Loucy (cell line): ENCODE data around the gene CCDC12.

Experiments
- H2AFZ ChIP-seq: fragments of 200-600 bp; sonication (generic); 2 replicates; pipeline ENCODE4 v1.6.0; 2016; ENCODE audit warnings: antibody characterized with exemption, mild to moderate bottlenecking, low read length, moderate library complexity
- H3F3A ChIP-seq: fragments of 200-600 bp; 2 replicates; pipeline ENCODE4 v1.6.0; 2016; ENCODE audit warnings: antibody characterized with exemption, low read depth, mild to moderate bottlenecking
- H3K27me3 ChIP-seq: fragments of 200-600 bp; sonication (generic); 2 replicates; pipeline ENCODE4 v1.6.1; 2014; ENCODE audit warnings: low read length, mild to moderate bottlenecking; ENCODE audit not compliant: insufficient read depth, poor library complexity, severe bottlenecking
- H3K36me3 ChIP-seq: fragments of 200-600 bp; sonication (generic); 2 replicates; pipeline ENCODE4 v1.6.1; 2016; ENCODE audit warnings: low read length; ENCODE audit not compliant: insufficient read depth
- H3K4me1 ChIP-seq: fragments of 200-600 bp; sonication (generic); 2 replicates; pipeline ENCODE4 v1.5.1; 2014; ENCODE audit warnings: low read length, mild to moderate bottlenecking; ENCODE audit not compliant: insufficient read depth, poor library complexity, severe bottlenecking
- H3K4me2 ChIP-seq: fragments of 200-600 bp; sonication (generic); 2 replicates; pipeline ENCODE4 v1.6.0; 2014; ENCODE audit warnings: antibody characterized with exemption, low read length, low read depth, mild to moderate bottlenecking; ENCODE audit not compliant: poor library complexity, severe bottlenecking
- H3K4me3 ChIP-seq: fragments of 200-600 bp; sonication (generic); 2 replicates; pipeline ENCODE4 v1.5.1; 2014; ENCODE audit warnings: low read length, mild to moderate bottlenecking, mixed read lengths; ENCODE audit not compliant: poor library complexity, severe bottlenecking
- H3K79me2 ChIP-seq: fragments of 200-600 bp; sonication (generic); 2 replicates; pipeline ENCODE4 v1.6.1; 2014; ENCODE audit warnings: low read length; ENCODE audit not compliant: insufficient read depth
- H3K9ac ChIP-seq: fragments of 200-600 bp; sonication (generic); 2 replicates; pipeline ENCODE4 v1.6.0; 2014; ENCODE audit warnings: mild to moderate bottlenecking, low read depth, low read length, moderate library complexity; ENCODE audit not compliant: poor library complexity, severe bottlenecking
- H3K9me2 ChIP-seq: fragments of 200-600 bp; sonication (generic); replicated peaks from 2 replicates; pipeline ENCODE4 v1.6.1; 2016; ENCODE audit warnings: low read depth, low read length, mixed read lengths
- H3K9me3 ChIP-seq: fragments of 200-600 bp; sonication (generic); 2 replicates; pipeline ENCODE4 v1.6.1; 2014; ENCODE audit warnings: mild to moderate bottlenecking, antibody characterized with exemption, low read length, low read depth; ENCODE audit not compliant: insufficient read depth
- H4K20me1 ChIP-seq: fragments of 200-600 bp; sonication (generic); 2 replicates; pipeline ENCODE4 v1.6.0; 2014; ENCODE audit warnings: antibody characterized with exemption, low read length, mild to moderate bottlenecking; ENCODE audit not compliant: insufficient read depth, poor library complexity, severe bottlenecking
- CTCF ChIP-seq: fragments of 200-600 bp; sonication (generic); conservative IDR thresholded peaks from 2 replicates; pipeline ENCODE4 v1.5.1; 2014; ENCODE audit warnings: mild to moderate bottlenecking, antibody characterized with exemption, low read length
- EZH2phosphoT487 ChIP-seq: fragments of 200-600 bp; IDR thresholded peaks from 2 replicates; pipeline ENCODE4 v1.6.1; 2018; ENCODE audit warnings: antibody characterized with exemption, mild to moderate bottlenecking, moderate library complexity, borderline replicate concordance

CCDC12 gene

GRCh38 chr3:46929324-46929723 lies 47.2 kb downstream of the CCDC12 start:
- Histone ChIP-seq H3K9ac (no peak overlapping the region), H3K79me2 (peaks cover 75% of the 10 kb centered on the region), H3K27me3 (no peaks in the 10 kb centered on the region), H4K20me1 (no peaks in the 10 kb centered on the region), H3K9me3 (no peaks in the 10 kb centered on the region; the same call in 1 of the 2 replicates), H3K4me1 (peaks cover 89% of the 10 kb centered on the region), H3K9me2 (no peaks in the 10 kb centered on the region), H3F3A (peaks cover 28% of the 10 kb centered on the region), H3K4me2 (peak overlapping the region; percentile 3), H3K4me3 (no peak overlapping the region), H2AFZ (no peak overlapping the region), H3K36me3 (peaks cover 28% of the 10 kb centered on the region)
- TF ChIP-seq CTCF: no peak

- H3K27me3 ChIP-seq: no peaks in the 10 kb centered on the region
- H3F3A ChIP-seq: peaks cover 28% of the 10 kb centered on the region
- H3K4me2 ChIP-seq: peak overlapping the region; percentile 71
- TF ChIP-seq EZH2phosphoT487 (no peak), CTCF (no peak)
- H3K9ac ChIP-seq: peak overlapping the region; percentile 74
- peak overlapping the region; percentile 59 for H3K4me3 ChIP-seq
- H3K36me3 ChIP-seq: peaks cover 39% of the 10 kb centered on the region
- peaks cover 76% of the 10 kb centered on the region for H3K79me2 ChIP-seq
- H4K20me1 ChIP-seq: peaks cover 1% of the 10 kb centered on the region
- no peak overlapping the region for H2AFZ ChIP-seq
- peaks cover 88% of the 10 kb centered on the region for H3K4me1 ChIP-seq
- H3K9me2 ChIP-seq: no peaks in the 10 kb centered on the region
- no peaks in the 10 kb centered on the region; the same call in 1 of the 2 replicates for H3K9me3 ChIP-seq
Measured at GRCh38 chr3:46928282-46928681, 48.3 kb downstream of the CCDC12 start.

GRCh38 chr3:46927718-46928073 lies 48.8 kb downstream of the CCDC12 start:
- Histone ChIP-seq H3K9me3 (no peaks in the 10 kb centered on the region; the same call in 1 of the 2 replicates), H3K4me3 (peak overlapping the region; percentile 59), H4K20me1 (peaks cover 5% of the 10 kb centered on the region), H3K4me1 (peaks cover 82% of the 10 kb centered on the region), H3K9ac (peak overlapping the region; percentile 74), H3K79me2 (peaks cover 76% of the 10 kb centered on the region), H3K4me2 (peak overlapping the region; percentile 71), H3K27me3 (no peaks in the 10 kb centered on the region), H3F3A (peaks cover 28% of the 10 kb centered on the region), H2AFZ (no peak overlapping the region), H3K36me3 (peaks cover 45% of the 10 kb centered on the region), H3K9me2 (no peaks in the 10 kb centered on the region)
- TF ChIP-seq CTCF (no peak), EZH2phosphoT487 (no peak)
